ENCODE results near the gene RNASEH2A.
"Not testable (repeated sequence)": the region's sequence is repeated elsewhere in the genome, so short reads cannot be mapped to it uniquely, and the experiment has no call there.

RNASEH2A gene

GRCh38 chr19:12797141-12797587, 9.2 kb upstream of the RNASEH2A start:
- H4K20me1 ChIP-seq (ENCODE audit: low read depth, low read length): no peaks in the 10 kb centered on the region
- no peak overlapping the region for H3K27ac ChIP-seq (ENCODE audit: low read depth, low read length)
- H3K79me2 ChIP-seq (ENCODE audit: insufficient read depth, low read length): peaks cover 13% of the 10 kb centered on the region
- H3F3A ChIP-seq (ENCODE audit: insufficient read depth): peaks cover 17% of the 10 kb centered on the region
- no peaks in the 10 kb centered on the region for H3K9me3 ChIP-seq (ENCODE audit: insufficient read depth, low read length)
- no peaks in the 10 kb centered on the region for H3K9me2 ChIP-seq (replicated peaks; ENCODE audit: insufficient read depth, low read length)
- H3K9ac ChIP-seq (ENCODE audit: low read length): no peak overlapping the region
- no peak for TF ChIP-seq CTCF (IDR thresholded peaks at IDR 0.05; ENCODE audit: insufficient read depth, low read length, poor library complexity, severe bottlenecking)
- no peak for TF ChIP-seq EZH2phosphoT487 (conservative IDR thresholded peaks at IDR 0.05; ENCODE audit: low read length)
- H3K36me3 ChIP-seq (ENCODE audit: low read length): no peaks in the 10 kb centered on the region
- no peak overlapping the region for H2AFZ ChIP-seq (ENCODE audit: low read depth, low read length, severe bottlenecking)
- H3K4me3 ChIP-seq (ENCODE audit: insufficient read depth, low read length, poor library complexity, severe bottlenecking): no peak overlapping the region
- no peaks in the 10 kb centered on the region for H3K27me3 ChIP-seq (ENCODE audit: low read length)
- H3K4me2 ChIP-seq (ENCODE audit: low read depth, low read length, poor library complexity, severe bottlenecking): no peak overlapping the region

GRCh38 chr19:12797607-12798006, 8.8 kb upstream of the RNASEH2A start:
- H3K9me3 ChIP-seq (ENCODE audit: insufficient read depth, low read length); H4K20me1 ChIP-seq (ENCODE audit: low read depth, low read length); H3K4me2 ChIP-seq (ENCODE audit: low read depth, low read length, poor library complexity, severe bottlenecking); H3K9me2 ChIP-seq (replicated peaks; ENCODE audit: insufficient read depth, low read length); H3K4me3 ChIP-seq (ENCODE audit: insufficient read depth, low read length, poor library complexity, severe bottlenecking); H3K36me3 ChIP-seq (ENCODE audit: low read length); H2AFZ ChIP-seq (ENCODE audit: low read depth, low read length, severe bottlenecking); H3K27ac ChIP-seq (ENCODE audit: low read depth, low read length); H3K27me3 ChIP-seq (ENCODE audit: low read length); H3K9ac ChIP-seq (ENCODE audit: low read length): not testable (repeated sequence)
- H3K79me2 ChIP-seq (ENCODE audit: insufficient read depth, low read length): peaks cover 13% of the 10 kb centered on the region
- H3F3A ChIP-seq (ENCODE audit: insufficient read depth): peaks cover 16% of the 10 kb centered on the region

GRCh38 chr19:12799742-12800465, 6.5 kb upstream of the RNASEH2A start:
- H3F3A ChIP-seq (ENCODE audit: insufficient read depth): no peaks in the 10 kb centered on the region
- no peak overlapping the region for H2AFZ ChIP-seq (ENCODE audit: low read depth, low read length, severe bottlenecking)
- peak overlapping the region; percentile 98; the same call in 1 of the 2 replicates for H3K9ac ChIP-seq (ENCODE audit: low read length)
- no peak overlapping the region for H3K27ac ChIP-seq (ENCODE audit: low read depth, low read length)
- peak overlapping the region; percentile 66 for H3K4me2 ChIP-seq (ENCODE audit: low read depth, low read length, poor library complexity, severe bottlenecking)
- H3K27me3 ChIP-seq (ENCODE audit: low read length): no peaks in the 10 kb centered on the region
- H3K79me2 ChIP-seq (ENCODE audit: insufficient read depth, low read length): peaks cover 13% of the 10 kb centered on the region
- H3K36me3 ChIP-seq (ENCODE audit: low read length): no peaks in the 10 kb centered on the region
- no peak overlapping the region for H3K4me3 ChIP-seq (ENCODE audit: insufficient read depth, low read length, poor library complexity, severe bottlenecking)
- no peaks in the 10 kb centered on the region for H3K9me3 ChIP-seq (ENCODE audit: insufficient read depth, low read length)
- no peaks in the 10 kb centered on the region for H4K20me1 ChIP-seq (ENCODE audit: low read depth, low read length)
- no peaks in the 10 kb centered on the region for H3K9me2 ChIP-seq (replicated peaks; ENCODE audit: insufficient read depth, low read length)
- TF ChIP-seq CTCF (IDR thresholded peaks at IDR 0.05; ENCODE audit: insufficient read depth, low read length, poor library complexity, severe bottlenecking): no peak
- TF ChIP-seq EZH2phosphoT487 (conservative IDR thresholded peaks at IDR 0.05; ENCODE audit: low read length): no peak

- H3K9me3 ChIP-seq (ENCODE audit: insufficient read depth, low read length): no peaks in the 10 kb centered on the region
- no peak overlapping the region for H2AFZ ChIP-seq (ENCODE audit: low read depth, low read length, severe bottlenecking)
- peak overlapping the region; percentile 66 for H3K4me2 ChIP-seq (ENCODE audit: low read depth, low read length, poor library complexity, severe bottlenecking)
- H3K4me3 ChIP-seq (ENCODE audit: insufficient read depth, low read length, poor library complexity, severe bottlenecking): peak overlapping the region; percentile 96
- H3K27ac ChIP-seq (ENCODE audit: low read depth, low read length): no peak overlapping the region
- TF ChIP-seq EZH2phosphoT487 (conservative IDR thresholded peaks at IDR 0.05; ENCODE audit: low read length) (no peak), CTCF (IDR thresholded peaks at IDR 0.05; ENCODE audit: insufficient read depth, low read length, poor library complexity, severe bottlenecking) (no peak)
- peak overlapping the region; percentile 98 for H3K9ac ChIP-seq (ENCODE audit: low read length)
- peaks cover 13% of the 10 kb centered on the region for H3K79me2 ChIP-seq (ENCODE audit: insufficient read depth, low read length)
- H3K27me3 ChIP-seq (ENCODE audit: low read length): no peaks in the 10 kb centered on the region
- no peaks in the 10 kb centered on the region for H3K9me2 ChIP-seq (replicated peaks; ENCODE audit: insufficient read depth, low read length)
- H3K36me3 ChIP-seq (ENCODE audit: low read length): no peaks in the 10 kb centered on the region
- no peaks in the 10 kb centered on the region for H4K20me1 ChIP-seq (ENCODE audit: low read depth, low read length)
- H3F3A ChIP-seq (ENCODE audit: insufficient read depth): no peaks in the 10 kb centered on the region
Observed at GRCh38 chr19:12800466-12800770, 6.0 kb upstream of the RNASEH2A start.
